GM13976 (cell line): Measurements from ENCODE around the gene SLC5A7.

ENCODE experiments used
- DNase-seq: peaks from one replicate; pipeline ENCODE4 v3.0.0; 2012; ENCODE audit warnings: low spot score
- in situ Hi-C: fragments of 300-500 bp; cut with MboI; formaldehyde crosslinking; loops from one replicate; pipeline ENCODE4 v1.12.0; 2022; ENCODE audit warnings: low sequenced_read_pairs, mixed read lengths, inconsistent platforms; ENCODE audit not compliant: unreplicated experiment
- TF ChIP-seq, protein P1 (sequence below): IDR thresholded peaks from 2 replicates; pipeline ENCODE4 v1.5.1; 2012; ENCODE audit warnings: borderline replicate concordance, mild to moderate bottlenecking; ENCODE audit not compliant: insufficient read depth; ENCODE audit errors: extremely low read depth, missing control alignments, control extremely low read depth

Gene SLC5A7

GRCh38 chr2:108023776-108024175, 37.5 kb downstream of the SLC5A7 start:
- TF ChIP-seq, protein P1, sequence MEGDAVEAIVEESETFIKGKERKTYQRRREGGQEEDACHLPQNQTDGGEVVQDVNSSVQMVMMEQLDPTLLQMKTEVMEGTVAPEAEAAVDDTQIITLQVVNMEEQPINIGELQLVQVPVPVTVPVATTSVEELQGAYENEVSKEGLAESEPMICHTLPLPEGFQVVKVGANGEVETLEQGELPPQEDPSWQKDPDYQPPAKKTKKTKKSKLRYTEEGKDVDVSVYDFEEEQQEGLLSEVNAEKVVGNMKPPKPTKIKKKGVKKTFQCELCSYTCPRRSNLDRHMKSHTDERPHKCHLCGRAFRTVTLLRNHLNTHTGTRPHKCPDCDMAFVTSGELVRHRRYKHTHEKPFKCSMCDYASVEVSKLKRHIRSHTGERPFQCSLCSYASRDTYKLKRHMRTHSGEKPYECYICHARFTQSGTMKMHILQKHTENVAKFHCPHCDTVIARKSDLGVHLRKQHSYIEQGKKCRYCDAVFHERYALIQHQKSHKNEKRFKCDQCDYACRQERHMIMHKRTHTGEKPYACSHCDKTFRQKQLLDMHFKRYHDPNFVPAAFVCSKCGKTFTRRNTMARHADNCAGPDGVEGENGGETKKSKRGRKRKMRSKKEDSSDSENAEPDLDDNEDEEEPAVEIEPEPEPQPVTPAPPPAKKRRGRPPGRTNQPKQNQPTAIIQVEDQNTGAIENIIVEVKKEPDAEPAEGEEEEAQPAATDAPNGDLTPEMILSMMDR, result no peak
- DNase-seq, result no peak
- in situ Hi-C loops, result no loop called here

GRCh38 chr2:108026092-108026794, 39.9 kb downstream of the SLC5A7 start:
- TF ChIP-seq, protein P1, result no peak
- no peak for DNase-seq
- in situ Hi-C loops, result no loop called here

- in situ Hi-C loops, result no loop called here
- no peak for DNase-seq
- TF ChIP-seq, protein P1, result no peak
Measured at GRCh38 chr2:108029496-108029895, 43.2 kb downstream of the SLC5A7 start.

- TF ChIP-seq, protein P1, result no peak
Measured at GRCh38 chr2:108029912-108030311, 43.6 kb downstream of the SLC5A7 start.

DNA sequence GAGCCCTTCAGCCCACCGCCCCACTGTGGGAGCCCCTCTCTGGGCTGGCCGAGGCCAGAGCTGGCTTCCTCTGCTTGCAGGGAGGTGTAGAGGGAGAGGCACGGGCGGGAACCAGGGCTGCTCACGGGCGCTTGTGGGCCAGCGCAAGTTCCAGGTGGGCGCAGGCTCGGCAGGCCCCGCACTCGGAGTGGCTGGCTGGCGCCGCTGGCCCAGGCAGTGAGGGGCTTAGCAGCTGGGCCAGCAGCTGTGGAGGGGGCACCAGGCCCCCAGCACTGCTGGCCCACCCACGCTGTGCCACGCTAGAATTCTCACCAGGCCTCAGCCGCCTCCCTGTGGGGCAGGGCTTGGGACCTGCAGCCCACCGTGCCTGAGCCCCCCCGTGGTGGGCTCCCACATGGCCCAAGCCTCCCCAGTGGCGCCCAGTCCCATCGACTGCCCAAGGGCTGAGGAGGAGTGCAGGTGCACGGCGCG, 45.2 kb downstream of the SLC5A7 start:
- no peak for DNase-seq
- TF ChIP-seq, protein P1, result no peak
- in situ Hi-C loops, result no loop called here

More at GRCh38 chr2:108029912-108030311, 43.6 kb downstream of the SLC5A7 start:
- in situ Hi-C loops, result no loop called here
- no peak for DNase-seq

- in situ Hi-C loops, result no loop called here
- TF ChIP-seq, protein P1, result no peak
Measured at GRCh38 chr2:108034843-108035242, 48.5 kb downstream of the SLC5A7 start.

More at GRCh38 chr2:108034843-108035242, 48.5 kb downstream of the SLC5A7 start:
- no peak for DNase-seq
